Heart left ventricle (tissue), 16 donors: ENCODE data around the gene DPEP1. TPM values are rescaled to one million over a fixed set of nuclear protein-coding genes. Genes with fewer than 3 reads are reported as not detected.

ENCODE experiments used
- ATAC-seq, 4 donors: fragments of 200-7000 bp; cut with Tn5 transposase; one replicate each; pipeline ENCODE4 v1.9.1; 2020 to 2022; ENCODE audit warnings: moderate library complexity in 4 of 4, mild to moderate bottlenecking in 3 of 4, moderate number of reproducible peaks in 1 of 4
- DNase-seq, 5 donors: peaks; one replicate each; pipeline ENCODE4 v3.0.0-alpha.2; 2020
- H3K27ac ChIP-seq, 12 donors: fragments of 200-600 bp; sonication (generic) in 4 of 12; one replicate each; pipeline versions ENCODE4 v1.5.0 to v1.8.0; 2016 to 2022; ENCODE audit warnings: mild to moderate bottlenecking in 2 of 12
- H3K27me3 ChIP-seq, 9 donors: fragments of 200-600 bp; sonication (generic) in 2 of 9; one replicate each; pipeline versions ENCODE4 v1.5.1 to v1.8.0; 2016 to 2022; ENCODE audit warnings: mild to moderate bottlenecking in 3 of 9
- H3K36me3 ChIP-seq, 9 donors: fragments of 200-600 bp; sonication (generic) in 2 of 9; one replicate each; pipeline versions ENCODE4 v1.5.0 to v1.8.0; 2018 to 2022; ENCODE audit warnings: mild to moderate bottlenecking in 2 of 9
- H3K4me1 ChIP-seq, 12 donors: fragments of 200-600 bp; sonication (generic) in 4 of 12; one replicate each; pipeline versions ENCODE4 v1.5.0 to v1.8.0; 2016 to 2022; ENCODE audit warnings: mild to moderate bottlenecking in 3 of 12
- H3K4me3 ChIP-seq, 12 donors: fragments of 200-600 bp; sonication (generic) in 4 of 12; one replicate each; pipeline versions ENCODE4 v1.5.0 to v1.8.0; 2017 to 2022; ENCODE audit warnings: mild to moderate bottlenecking in 9 of 12, moderate library complexity in 4 of 12
- H3K9me3 ChIP-seq, 12 donors: fragments of 200-600 bp; sonication (generic) in 4 of 12; one replicate each; pipeline versions ENCODE4 v1.5.0 to v1.8.0; 2016 to 2022; ENCODE audit warnings: mild to moderate bottlenecking in 1 of 12
- CTCF ChIP-seq, 12 donors: fragments of 200-600 bp; sonication (generic) in 4 of 12; IDR thresholded peaks; one replicate each; pipeline versions ENCODE4 v1.5.0 to v1.8.0; 2018 to 2022; ENCODE audit warnings: antibody characterized with exemption in 12 of 12, mild to moderate bottlenecking in 5 of 12
- POLR2A ChIP-seq, 2 donors: fragments of 450-650 bp; IDR thresholded peaks; one replicate each; pipeline ENCODE4 v1.6.1; 2017; ENCODE audit warnings: antibody characterized with exemption in 2 of 2, mild to moderate bottlenecking in 2 of 2, moderate library complexity in 2 of 2
- WGBS, 4 donors: extraction: QIAGEN DNeasy Blood & Tissue Kit in 2 of 4; methylation state at CpG; one replicate each; pipeline versions ENCODE4 v1.1.5 to v1.1.7; 2013 to 2018; 5-methylcytosine and 5-hydroxymethylcytosine counted together
- intact Hi-C, 10 donors: fragments of 100-400 bp; cut with DNase I; formaldehyde crosslinking; loops; one replicate each; pipeline versions ENCODE4 v1.11.1 to v1.14.2; 2022
- polyA plus RNA-seq, 2 donors: library from polyadenylated mRNA; stranded (reverse); fragments of 200-250 nt; gene quantifications; one replicate each; pipeline ENCODE4 v1.2.3, GENCODE V29; 2013
- total RNA-seq, 9 donors: library from RNA; depleted of rRNA in 2 of 9; stranded (reverse); fragments of >200 nt in 2 of 9; fragmentation: NEBNext Ultra II Directional in 3 of 9; extraction: Animal tissue kit (Norgen Biotek cat#: 25700) in 3 of 9; gene quantifications; one replicate each; pipeline versions ENCODE4 v1.1.0 to v1.2.4, GENCODE V29; 2016 to 2023
- donor health status: ischemic (EF 13 %, LVEDD 7.1; RV severe dilation, severe dysfunction).
- donor health status: healthy with polysubstance abuse.
- donor health status: DM: no; HTN: yes; CAD: no.
- donor health status: DM: no; HTN: no; CAD: no.
- donor health status: ischemic (EF 25% LVEDD 6.9; RV normal size, moderate dysfunction).
- donor health status: ischemic (EF 25% LVEDD 5.7; RV mildly dilated, moderate dysfunction).
- donor health status: healthy.
- donor health status: DM: yes; HTN: yes; CAD: no.
- donor health status: ischemic (EF 35%, LVEDD 5.7; RV mildly dilated, moderate dysfunction).
- donor health status: nonischemic (EF 11% LVEDD 7.7; RV severe dilation, severe dysfunction).
- donor health status: DM: yes; HTN: yes; CAD: no.
- donor health status: PGD.
- donor health status: ischemic (EF 29% LVEDD 5.4; RV normal size, mild dysfunction).
- donor health status: nonischemic (EF 23%, LVEDD 6.1; RV moderate dilation, normal function).

DPEP1 gene
- total and polyA plus RNA-seq, 11 donors, result not detected

GRCh38 chr16:89656435-89657121 lies 43.1 kb downstream of the DPEP1 start:
- intact Hi-C loops, result loop anchor here in 1 of 10 donors (5.0 kb wide), 1 partner anchor 46 kb away; the partner anchor contains the start of gene SPATA2L

GRCh38 chr16:89657442-89658220 lies 44.2 kb downstream of the DPEP1 start, which contains the start of the genes CHMP1A and SPATA33:
TSS of gene CHMP1A (minus strand) at chr16:89657708. CDS start at chr16:89657588, 120 bp downstream.
TSS of gene SPATA33 (plus strand) at chr16:89657836. CDS start at chr16:89657912, 76 bp downstream.
- TF ChIP-seq CTCF (IDR thresholded peaks at IDR 0.05), result no peak
- peak in 1 of 2 donors; percentile 63 for TF ChIP-seq POLR2A (IDR thresholded peaks at IDR 0.05)
- peaks cover 5 to 24% (median 18%) of the 10 kb centered on the region in 12 donors for H3K4me1 ChIP-seq
- no peaks in the 10 kb centered on the region for H3K27me3 ChIP-seq
- intact Hi-C loops, result loop anchor here in 1 of 10 donors (5.0 kb wide), 1 partner anchor 45 kb away; the partner anchor contains the start of gene SPATA2L
- H3K4me3 ChIP-seq, result peak within 1 kb of the TSS; percentile 73 to 100 (median 94)
- ATAC-seq (peak; percentile 86 to 98 (median 96)), DNase-seq (peak; percentile 89 to 96 (median 91))
- peaks cover 0 to 34% (median 11%) of the 10 kb centered on the region in 9 donors for H3K36me3 ChIP-seq
- no peaks in the 10 kb centered on the region for H3K9me3 ChIP-seq
- WGBS, 4 donors, result 0% methylated on average over 33 to 99 of the region's 99 CpGs
- peak within 1 kb of the TSS; percentile 66 to 91 (median 86) for H3K27ac ChIP-seq

More at GRCh38 chr16:89656435-89657121, 43.1 kb downstream of the DPEP1 start:
- ATAC-seq (no peak), DNase-seq (peak in 1 of 5 donors; percentile 26)
- TF ChIP-seq CTCF (IDR thresholded peaks at IDR 0.05), result no peak
- no peak for TF ChIP-seq POLR2A (IDR thresholded peaks at IDR 0.05)
- H3K4me1 ChIP-seq, result peaks cover 5 to 24% (median 18%) of the 10 kb centered on the region in 12 donors
- no peaks in the 10 kb centered on the region for H3K27me3 ChIP-seq
- peaks cover 0 to 40% (median 13%) of the 10 kb centered on the region in 9 donors for H3K36me3 ChIP-seq
- peak overlapping the region in 5 of 12 donors; percentile 83 to 91 (median 86) for H3K27ac ChIP-seq
- peak overlapping the region; percentile 73 to 100 (median 94) for H3K4me3 ChIP-seq
- 33 to 40% (median 35%) methylated on average over 29 to 32 of the region's 32 CpGs for WGBS, 4 donors
- H3K9me3 ChIP-seq, result no peaks in the 10 kb centered on the region

- Histone ChIP-seq H3K27ac (peak overlapping the region; percentile 66 to 91 (median 86)), H3K9me3 (no peaks in the 10 kb centered on the region), H3K4me1 (peaks cover 5 to 24% (median 18%) of the 10 kb centered on the region in 12 donors), H3K4me3 (peak overlapping the region; percentile 73 to 100 (median 94)), H3K27me3 (no peaks in the 10 kb centered on the region), H3K36me3 (peaks cover 0 to 33% (median 11%) of the 10 kb centered on the region in 9 donors)
- TF ChIP-seq CTCF (IDR thresholded peaks at IDR 0.05), result no peak
- no peak for TF ChIP-seq POLR2A (IDR thresholded peaks at IDR 0.05)
- DNase-seq (peak in 1 of 5 donors; percentile 24), ATAC-seq (peak in 1 of 4 donors; percentile 22)
- 16 to 21% (median 19%) methylated on average over 27 of the region's 27 CpGs for WGBS, 4 donors
- intact Hi-C loops, result loop anchor here in 1 of 10 donors (5.0 kb wide), 1 partner anchor 44 kb away; the partner anchor contains the start of gene SPATA2L
These were observed 44.9 kb downstream of the DPEP1 start for GRCh38 chr16:89658221-89658879.
